Caco-2 (cell line): ENCODE results near the gene CEP250. TPM values are rescaled to one million over a fixed set of nuclear protein-coding genes. Genes with fewer than 3 reads are reported as not detected.

Experiments used
- BruUV-seq: library from RNA; stranded (reverse); fragments of 400-500 nt; replicated peaks from 2 replicates; lab custom pipeline; 2021; lab: Mats Ljungman, UMichigan
- CTCF ChIA-PET: fragments of 300-600 bp; sonication (Branson Sonifier 250); formaldehyde crosslinking; loops from one replicate; lab custom pipeline; 2022; ENCODE audit warnings: antibody characterized with exemption; lab: Charles Lee
- POLR2A ChIA-PET: fragments of 300-600 bp; sonication (Branson Sonifier 250); formaldehyde crosslinking; loops from one replicate; lab custom pipeline; 2022; ENCODE audit warnings: antibody characterized with exemption; lab: Charles Lee
- DNase-seq, 2 experiments: peaks; one replicate each; pipeline versions ENCODE4 v3.0.0 to v3.0.0-alpha.2; 2020 to 2022
- H3K27me3 ChIP-seq: replicated peaks from 2 replicates; pipeline ENCODE4 v1.6.0; 2011; ENCODE audit warnings: low read length; ENCODE audit not compliant: control insufficient read depth, insufficient read depth
- H3K36me3 ChIP-seq: 2 replicates; pipeline ENCODE4 v1.5.1; 2011; ENCODE audit warnings: low read length; ENCODE audit not compliant: control insufficient read depth, insufficient read depth
- H3K4me1 ChIP-seq: fragments of 250-450 bp; sonication (Bioruptor Pico); 2 replicates; pipeline ENCODE4 v1.5.1; 2020; ENCODE audit warnings: mild to moderate bottlenecking
- H3K4me3 ChIP-seq: 2 replicates; pipeline ENCODE4 v1.5.1; 2011; ENCODE audit warnings: low read depth, mild to moderate bottlenecking, control low read depth, low read length
- H3K9me3 ChIP-seq: fragments of 250-450 bp; sonication (Bioruptor Pico); 2 replicates; pipeline ENCODE4 v1.5.1; 2020; ENCODE audit warnings: mild to moderate bottlenecking, moderate library complexity
- H3K27ac Mint-ChIP-seq: one replicate; pipeline ENCODE4 v1.8.0; 2022; ENCODE audit warnings: mixed read lengths; ENCODE audit not compliant: unreplicated experiment
- H3K27me3 Mint-ChIP-seq: one replicate; pipeline ENCODE4 v1.8.0; 2022; ENCODE audit warnings: mixed read lengths; ENCODE audit not compliant: insufficient read depth, unreplicated experiment
- H3K36me3 Mint-ChIP-seq: one replicate; pipeline ENCODE4 v1.8.0; 2022; ENCODE audit warnings: mild to moderate bottlenecking, mixed read lengths; ENCODE audit not compliant: insufficient read depth, unreplicated experiment
- H3K4me1 Mint-ChIP-seq: one replicate; pipeline ENCODE4 v1.8.0; 2022; ENCODE audit warnings: low read depth, mixed read lengths; ENCODE audit not compliant: unreplicated experiment
- H3K4me3 Mint-ChIP-seq: one replicate; pipeline ENCODE4 v1.8.0; 2022; ENCODE audit warnings: mild to moderate bottlenecking, moderate library complexity, mixed read lengths; ENCODE audit not compliant: unreplicated experiment
- H3K9me3 Mint-ChIP-seq: one replicate; pipeline ENCODE4 v1.8.0; 2022; ENCODE audit warnings: mixed read lengths; ENCODE audit not compliant: unreplicated experiment
- CTCF ChIP-seq, 2 experiments: fragments of 200-600 bp in 1 of 2; IDR thresholded peaks; 1 replicate in 1 of 2; 2 replicates in 1 of 2; pipeline versions ENCODE4 v1.5.1 to v1.8.0; 2011 to 2022; ENCODE audit warnings: antibody characterized with exemption in 1 of 2, control low read depth in 1 of 2, inconsistent platforms in 1 of 2, low read depth in 1 of 2, low read length in 1 of 2, mild to moderate bottlenecking in 1 of 2, moderate library complexity in 1 of 2; ENCODE audit not compliant: insufficient read depth in 1 of 2, severe bottlenecking in 1 of 2, unreplicated experiment in 1 of 2
- intact Hi-C: fragments of 100-400 bp; cut with micrococcal nuclease; formaldehyde crosslinking; loops from one replicate; pipeline ENCODE4 v1.10.0; 2022; ENCODE audit not compliant: unreplicated experiment
- total RNA-seq: library from RNA; stranded (reverse); gene quantifications from 2 replicates; pipeline ENCODE4 v1.2.3, GENCODE V29; 2022

Gene CEP250
- total RNA-seq, 1 experiment from 2014 or later = 137 TPM

- no peak overlapping the region for H3K4me3 ChIP-seq
- BruUV-seq = no TSS peak
- Mint-ChIP-seq H3K4me3 (no peak overlapping the region), H3K27me3 (no peaks in the 10 kb centered on the region), H3K27ac (no peak overlapping the region), H3K9me3 (no peaks in the 10 kb centered on the region), H3K36me3 (peaks cover 65% of the 10 kb centered on the region), H3K4me1 (no peaks in the 10 kb centered on the region)
- intact Hi-C loops = no loop called here
- no peaks in the 10 kb centered on the region for H3K4me1 ChIP-seq
- DNase-seq = no peak
- no peak for TF ChIP-seq CTCF (IDR thresholded peaks at IDR 0.05; ENCODE audit: insufficient read depth in 1 of 2, low read depth in 1 of 2, low read length in 1 of 2, severe bottlenecking in 1 of 2, unreplicated experiment in 1 of 2)
- ChIA-PET CTCF (no interaction called here), POLR2A (interaction anchor here (0.5 kb wide), 1 partner anchor 37 kb away, joined by 3 read pairs; the partner anchor contains the start of gene CEP250)
- H3K27me3 ChIP-seq = no peaks in the 10 kb centered on the region
- H3K36me3 ChIP-seq = peaks cover 21% of the 10 kb centered on the region
- H3K9me3 ChIP-seq = no peaks in the 10 kb centered on the region
Measured at GRCh38 chr20:35492352-35492751, 37.0 kb downstream of the CEP250 start.

DNA sequence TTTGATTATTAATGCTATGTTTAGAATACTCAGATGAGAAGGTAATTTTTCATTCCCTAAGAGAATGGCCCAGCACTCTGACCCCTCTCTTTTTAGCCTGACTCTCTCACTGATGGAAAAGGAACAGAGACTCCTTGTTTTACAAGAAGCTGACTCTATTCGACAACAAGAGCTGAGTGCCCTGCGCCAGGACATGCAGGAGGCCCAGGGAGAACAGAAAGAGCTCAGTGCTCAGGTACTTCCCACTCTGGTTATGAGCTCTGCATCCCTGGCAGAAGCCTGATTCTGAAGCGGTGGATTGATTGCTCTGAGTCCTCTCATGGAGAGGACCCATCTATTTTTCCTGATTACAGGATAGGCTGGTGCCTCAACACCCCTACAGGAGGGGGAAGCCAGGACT lies 41.1 kb downstream of the CEP250 start:
- Histone ChIP-seq H3K36me3 (peaks cover 20% of the 10 kb centered on the region), H3K4me3 (no peak overlapping the region), H3K4me1 (no peaks in the 10 kb centered on the region), H3K27me3 (no peaks in the 10 kb centered on the region), H3K9me3 (no peaks in the 10 kb centered on the region)
- POLR2A ChIA-PET = no interaction called here
- no peaks in the 10 kb centered on the region for H3K4me1 Mint-ChIP-seq
- DNase-seq = no peak
- CTCF ChIA-PET = interaction anchor here (1.4 kb wide), 1 partner anchor 32 kb away, joined by 3 read pairs; no protein-coding TSS in a partner anchor
- H3K27me3 Mint-ChIP-seq = no peaks in the 10 kb centered on the region
- H3K27ac Mint-ChIP-seq = no peak overlapping the region
- H3K9me3 Mint-ChIP-seq = no peaks in the 10 kb centered on the region
- intact Hi-C loops = no loop called here
- TF ChIP-seq CTCF (IDR thresholded peaks at IDR 0.05; ENCODE audit: insufficient read depth in 1 of 2, low read depth in 1 of 2, low read length in 1 of 2, severe bottlenecking in 1 of 2, unreplicated experiment in 1 of 2) = no peak
- peaks cover 52% of the 10 kb centered on the region for H3K36me3 Mint-ChIP-seq
- no peak overlapping the region for H3K4me3 Mint-ChIP-seq
- BruUV-seq = no TSS peak

DNA sequence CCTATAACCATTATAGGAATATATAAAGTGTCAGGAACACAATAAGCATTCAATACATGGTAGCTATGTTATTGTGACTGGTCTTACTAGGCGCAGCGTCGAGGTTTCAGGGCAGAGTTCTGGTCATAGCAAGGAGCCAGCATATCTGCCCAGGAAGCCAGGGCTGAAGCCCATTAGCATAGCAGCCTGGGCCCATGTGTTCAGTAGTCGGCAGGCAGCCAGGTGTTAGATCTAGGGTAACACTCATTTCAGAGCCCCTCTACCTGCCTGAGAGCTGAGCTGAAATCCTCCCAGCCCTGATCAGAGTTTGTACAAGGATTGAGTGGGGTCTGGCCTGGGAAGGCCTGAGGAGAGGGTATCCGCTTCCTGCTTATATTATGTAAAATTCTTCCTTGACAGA lies 41.9 kb downstream of the CEP250 start:
- Mint-ChIP-seq H3K4me3 (no peak overlapping the region), H3K27me3 (no peaks in the 10 kb centered on the region), H3K9me3 (no peaks in the 10 kb centered on the region), H3K36me3 (peaks cover 51% of the 10 kb centered on the region), H3K27ac (no peak overlapping the region), H3K4me1 (no peaks in the 10 kb centered on the region)
- no TSS peak for BruUV-seq
- ChIA-PET CTCF (interaction anchor here (0.9 to 1.4 kb wide), 3 partner anchors 13 to 139 kb away, joined by 3 read pairs; no protein-coding TSS in a partner anchor), POLR2A (no interaction called here)
- Histone ChIP-seq H3K4me1 (no peaks in the 10 kb centered on the region), H3K4me3 (no peak overlapping the region), H3K9me3 (no peaks in the 10 kb centered on the region), H3K36me3 (peaks cover 22% of the 10 kb centered on the region), H3K27me3 (no peaks in the 10 kb centered on the region)
- TF ChIP-seq CTCF (IDR thresholded peaks at IDR 0.05; ENCODE audit: insufficient read depth in 1 of 2, low read depth in 1 of 2, low read length in 1 of 2, severe bottlenecking in 1 of 2, unreplicated experiment in 1 of 2) = no peak
- no peak for DNase-seq
- intact Hi-C loops = no loop called here
